ENCODE data around the gene P2RY6. TPM values are rescaled to one million over a fixed set of nuclear protein-coding genes. Genes with fewer than 3 reads are reported as not detected.

The P2RY6 gene
- total RNA-seq, 1 experiment from 2014 or later, result 0.15 TPM

DNA sequence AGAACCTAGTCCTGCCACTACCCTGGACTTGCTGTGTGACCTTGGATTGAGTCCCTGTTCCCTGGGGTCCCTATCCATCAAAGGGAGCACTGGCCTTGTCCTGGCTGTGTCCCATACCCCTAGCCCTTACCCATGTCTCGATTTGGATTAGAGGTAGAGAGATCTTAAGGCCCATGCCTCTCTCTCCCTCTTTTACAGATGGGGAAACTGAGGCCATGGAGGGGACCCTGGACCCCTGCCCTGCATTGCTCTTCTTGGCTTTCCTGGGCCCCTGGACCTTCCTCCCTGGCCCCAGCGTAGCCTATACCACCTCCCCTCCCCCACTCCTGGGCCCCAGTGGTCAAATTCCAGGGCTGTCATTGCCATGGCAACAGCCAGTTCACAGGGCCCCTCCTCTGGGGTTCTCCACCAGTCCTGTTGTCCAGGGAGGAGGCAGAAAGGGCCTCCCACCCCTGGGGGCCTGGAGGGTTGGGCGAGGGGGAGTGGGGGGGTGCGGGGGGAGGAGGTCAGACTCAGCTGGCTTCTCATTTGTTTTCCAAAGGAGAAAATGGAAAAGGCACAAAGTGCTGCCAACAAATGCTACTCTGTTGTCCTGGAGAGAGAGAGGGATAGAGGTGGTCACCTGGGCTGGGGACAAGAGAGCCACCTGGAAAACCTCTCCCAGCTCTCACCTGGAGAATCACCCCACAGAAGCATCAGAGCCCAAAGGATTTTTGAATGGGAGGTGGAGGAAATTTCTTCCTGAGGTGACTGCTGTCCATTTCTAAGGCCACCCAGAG, 59.2 kb downstream of the P2RY6 start (continued):
- no peak for TF ChIP-seq CTCF (IDR thresholded peaks at IDR 0.05 in 2 of 3, conservative IDR thresholded peaks at IDR 0.05 in 1 of 3; ENCODE audit: borderline replicate concordance in 1 of 3, insufficient read depth in 1 of 3, low read depth in 2 of 3, low read length in 2 of 3)
- TF ChIP-seq EZH2phosphoT487 (IDR thresholded peaks at IDR 0.05; ENCODE audit: borderline replicate concordance), result no peak

DNA sequence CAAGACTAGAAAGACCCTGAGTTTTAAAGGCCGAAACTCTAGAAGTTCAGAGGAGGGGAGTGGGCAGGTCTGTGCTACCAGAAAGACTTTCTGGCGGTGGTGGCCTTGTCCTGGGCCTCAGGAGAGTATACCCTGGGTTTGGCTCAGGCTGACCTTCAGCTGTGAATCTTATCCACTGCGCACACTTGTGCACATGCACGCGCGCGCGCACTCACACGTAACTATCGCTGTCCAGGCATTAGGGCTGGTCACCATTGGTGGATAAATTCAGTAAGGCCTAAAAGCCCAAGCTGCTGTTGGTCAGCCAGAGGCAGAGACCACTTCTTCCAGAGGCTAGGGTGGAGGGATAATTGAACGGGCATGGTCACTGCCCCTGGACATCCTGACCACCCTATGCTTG, 61.0 kb downstream of the P2RY6 start:
- H3K9ac ChIP-seq (ENCODE audit: low read length), result no peak overlapping the region
- 0 out of 2 replicates have a peak, but pooled peaks cover 6% of the 10 kb centered on the region for H3K79me2 ChIP-seq (ENCODE audit: insufficient read depth, low read length)
- DNase-seq (ENCODE audit: low read depth, low spot score) (no peak), ATAC-seq (no peak)
- H3K4me2 ChIP-seq (ENCODE audit: low read length), result no peak overlapping the region
- no peaks in the 10 kb centered on the region for H3K9me3 ChIP-seq (ENCODE audit: control insufficient read depth in 1 of 2, insufficient read depth in 1 of 2, low read depth in 1 of 2, low read length in 2 of 2)
- no TSS peak for BruUV-seq (replicated peaks)
- peaks cover 27 to 44% of the 10 kb centered on the region in 2 experiments for H3K4me1 ChIP-seq (ENCODE audit: control insufficient read depth in 1 of 2, insufficient read depth in 2 of 2, low read length in 2 of 2)
- H3K4me3 ChIP-seq (replicated peaks in 1 of 2; ENCODE audit: low read depth in 1 of 2, low read length in 2 of 2), result no peak overlapping the region
- ChIA-PET POLR2A (interaction anchor here (1.0 kb wide), 1 partner anchor 24 kb away, joined by 3 read pairs; no protein-coding TSS in a partner anchor), CTCF (interaction anchor here (3.6 kb wide), 1 partner anchor 26 kb away, joined by 77 read pairs; the partner anchor contains the start of gene ARHGEF17), RAD21 (ENCODE audit: low non-redundant PET in 1 of 2, low total read pairs in 2 of 2, uncharacterized antibody in 2 of 2, unreplicated experiment in 2 of 2) (interaction anchor here in 1 of 2 experiments (2.8 kb wide), 1 partner anchor 26 kb away, joined by 12 read pairs; no protein-coding TSS in a partner anchor)
- H3K36me3 ChIP-seq (ENCODE audit: control insufficient read depth in 1 of 2, insufficient read depth in 2 of 2, low read length in 2 of 2), result no peaks in the 10 kb centered on the region
- no peak overlapping the region for H3K27ac ChIP-seq (ENCODE audit: low read depth, low read length)
- TF ChIP-seq FOSL1 (IDR thresholded peaks at IDR 0.05; ENCODE audit: low read depth), result no peak
- no peak for TF ChIP-seq ZFX (IDR thresholded peaks at IDR 0.05)
- TF ChIP-seq CEBPB (IDR thresholded peaks at IDR 0.05; ENCODE audit: low read depth), result no peak
- no peak for TF ChIP-seq ELF1 (IDR thresholded peaks at IDR 0.05; ENCODE audit: borderline replicate concordance, low read depth)
- no peak for TF ChIP-seq EZH2phosphoT487 (IDR thresholded peaks at IDR 0.05; ENCODE audit: borderline replicate concordance)
- no peak for TF ChIP-seq EZH2 (IDR thresholded peaks at IDR 0.05)
- no peak for TF ChIP-seq POLR2AphosphoS5 (IDR thresholded peaks at IDR 0.05; ENCODE audit: low read depth, low read length)
- TF ChIP-seq POLR2A (IDR thresholded peaks at IDR 0.05; ENCODE audit: borderline replicate concordance, extremely low read depth, insufficient read depth, insufficient read length), result no peak
- no peak for TF ChIP-seq MAX (IDR thresholded peaks at IDR 0.05)
- TF ChIP-seq, protein P1, sequence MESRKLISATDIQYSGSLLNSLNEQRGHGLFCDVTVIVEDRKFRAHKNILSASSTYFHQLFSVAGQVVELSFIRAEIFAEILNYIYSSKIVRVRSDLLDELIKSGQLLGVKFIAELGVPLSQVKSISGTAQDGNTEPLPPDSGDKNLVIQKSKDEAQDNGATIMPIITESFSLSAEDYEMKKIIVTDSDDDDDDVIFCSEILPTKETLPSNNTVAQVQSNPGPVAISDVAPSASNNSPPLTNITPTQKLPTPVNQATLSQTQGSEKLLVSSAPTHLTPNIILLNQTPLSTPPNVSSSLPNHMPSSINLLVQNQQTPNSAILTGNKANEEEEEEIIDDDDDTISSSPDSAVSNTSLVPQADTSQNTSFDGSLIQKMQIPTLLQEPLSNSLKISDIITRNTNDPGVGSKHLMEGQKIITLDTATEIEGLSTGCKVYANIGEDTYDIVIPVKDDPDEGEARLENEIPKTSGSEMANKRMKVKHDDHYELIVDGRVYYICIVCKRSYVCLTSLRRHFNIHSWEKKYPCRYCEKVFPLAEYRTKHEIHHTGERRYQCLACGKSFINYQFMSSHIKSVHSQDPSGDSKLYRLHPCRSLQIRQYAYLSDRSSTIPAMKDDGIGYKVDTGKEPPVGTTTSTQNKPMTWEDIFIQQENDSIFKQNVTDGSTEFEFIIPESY (IDR thresholded peaks at IDR 0.05; ENCODE audit: extremely low read depth, insufficient replicate concordance, low read length), result no peak
- H3K27me3 ChIP-seq (ENCODE audit: insufficient read depth, low read length), result no peaks in the 10 kb centered on the region
- H4K20me1 ChIP-seq (ENCODE audit: insufficient read depth), result no peaks in the 10 kb centered on the region
- no peaks in the 10 kb centered on the region for H3K9me2 ChIP-seq (ENCODE audit: insufficient read depth)
- H2AFZ ChIP-seq (ENCODE audit: low read depth, low read length, poor library complexity, severe bottlenecking), result no peak overlapping the region
- intact Hi-C loops (cut with micrococcal nuclease), result no loop called here

Data from HCT116 (cell line).